T-helper 17 cell (primary cell): ENCODE data around the gene MAST1. TPM values are rescaled to one million over a fixed set of nuclear protein-coding genes. Genes with fewer than 3 reads are reported as not detected.
"Not testable (repeated sequence)": the region's sequence is repeated elsewhere in the genome, so short reads cannot be mapped to it uniquely, and the experiment has no call there.

ENCODE experiments used
- ATAC-seq: fragments of 150-1000 bp; cut with Tn5 transposase; 2 replicates; pipeline ENCODE4 v1.10.0; 2021; ENCODE audit warnings: mild to moderate bottlenecking, moderate library complexity
- DNase-seq, 3 donors: peaks; one replicate each; pipeline versions ENCODE4 v3.0.0 to v3.0.0-alpha.2; 2020 to 2021
- H3K9me3 ChIP-seq: one replicate; pipeline ENCODE4 v1.7.0; 2013; ENCODE audit warnings: low read length, mild to moderate bottlenecking; ENCODE audit not compliant: control insufficient read depth, poor library complexity, severe bottlenecking
- H3K27ac Mint-ChIP-seq: one replicate; pipeline ENCODE4 v1.8.0; 2022; ENCODE audit warnings: mild to moderate bottlenecking, moderate library complexity, mixed read lengths
- H3K27me3 Mint-ChIP-seq: one replicate; pipeline ENCODE4 v1.8.0; 2022; ENCODE audit warnings: mixed read lengths
- H3K36me3 Mint-ChIP-seq: one replicate; pipeline ENCODE4 v1.8.0; 2022; ENCODE audit warnings: low read depth, mixed read lengths
- H3K4me1 Mint-ChIP-seq: one replicate; pipeline ENCODE4 v1.8.0; 2022; ENCODE audit warnings: mild to moderate bottlenecking, mixed read lengths
- H3K4me3 Mint-ChIP-seq: one replicate; pipeline ENCODE4 v1.8.0; 2022; ENCODE audit warnings: mild to moderate bottlenecking, moderate library complexity, mixed read lengths
- total RNA-seq, 4 donors: library from RNA in 2 of 4; stranded (reverse) in 2 of 4; gene quantifications; one replicate each; pipeline ENCODE4 v1.2.3 and lab custom pipeline; 2022 to 2026

MAST1 gene
- total RNA-seq, 2 donors from 2014 or later = 1.5 to 4.1 TPM

DNA sequence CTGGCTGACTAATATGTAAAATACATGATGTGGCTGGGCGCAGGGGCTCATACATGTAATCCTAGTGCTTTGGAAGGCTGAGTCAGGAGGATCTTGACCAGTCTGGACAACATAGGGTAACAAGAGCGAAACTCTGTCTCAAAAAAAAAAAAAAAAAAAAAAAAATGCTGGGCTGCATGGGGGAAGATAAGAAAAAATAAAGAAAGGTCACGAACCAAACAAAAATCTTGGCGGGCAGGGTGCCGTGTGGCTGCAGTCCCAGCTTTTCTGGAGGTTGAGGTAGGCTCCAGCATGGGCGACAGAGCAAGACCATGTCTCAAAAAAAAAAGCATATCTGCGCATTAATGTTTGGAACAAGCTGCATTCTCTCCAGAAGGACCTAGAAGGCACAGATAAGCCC is 23.2 kb upstream of the MAST1 start:
- H3K9me3 ChIP-seq = no peaks in the 10 kb centered on the region
- Mint-ChIP-seq H3K27me3 (no peaks in the 10 kb centered on the region), H3K27ac (no peak overlapping the region), H3K4me1 (no peaks in the 10 kb centered on the region), H3K36me3 (no peaks in the 10 kb centered on the region), H3K4me3 (no peak overlapping the region)
- DNase-seq (no peak), ATAC-seq (no peak)

DNA sequence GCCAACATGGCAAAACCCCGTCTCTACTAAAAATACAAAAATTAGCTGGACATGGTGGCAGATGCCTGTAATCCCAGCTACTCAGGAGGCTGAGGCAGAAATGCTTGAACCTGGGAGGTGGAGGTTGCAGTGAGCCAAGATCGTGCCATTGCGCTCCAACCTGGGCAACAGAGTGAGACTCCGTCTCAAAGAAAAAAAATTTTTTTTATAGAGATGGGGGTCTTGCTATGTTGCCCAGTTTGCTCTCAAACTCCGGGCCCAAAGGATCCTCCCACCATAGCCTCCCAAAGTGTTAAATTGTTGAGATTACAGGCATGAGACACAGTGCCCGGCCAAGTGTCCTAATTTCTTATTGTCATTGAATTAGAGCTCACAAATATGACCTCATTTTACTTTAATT is 21.1 kb upstream of the MAST1 start:
- H3K9me3 ChIP-seq, H3K36me3 Mint-ChIP-seq, H3K27ac Mint-ChIP-seq, H3K4me1 Mint-ChIP-seq, H3K27me3 Mint-ChIP-seq, DNase-seq, ATAC-seq, H3K4me3 Mint-ChIP-seq: not testable (repeated sequence)

- ATAC-seq, H3K4me3 Mint-ChIP-seq, DNase-seq, H3K4me1 Mint-ChIP-seq, H3K27ac Mint-ChIP-seq, H3K9me3 ChIP-seq, H3K27me3 Mint-ChIP-seq, H3K36me3 Mint-ChIP-seq: not testable (repeated sequence)
Observed at GRCh38 chr19:12817810-12818209, 20.5 kb upstream of the MAST1 start.

- Mint-ChIP-seq H3K36me3 (peaks cover 3% of the 10 kb centered on the region), H3K27me3 (peaks cover 15% of the 10 kb centered on the region), H3K4me1 (peaks cover 6% of the 10 kb centered on the region), H3K4me3 (no peak overlapping the region), H3K27ac (no peak overlapping the region)
- H3K9me3 ChIP-seq = no peaks in the 10 kb centered on the region
- no peak for ATAC-seq
- no peak for DNase-seq
Observed at GRCh38 chr19:12821761-12822160, 16.6 kb upstream of the MAST1 start.

- peak overlapping the region; percentile 28 for H3K4me3 Mint-ChIP-seq
- DNase-seq = peak in 1 of 3 donors; percentile 18
- no peak overlapping the region for H3K27ac Mint-ChIP-seq
- ATAC-seq = peak; percentile 35
- H3K9me3 ChIP-seq = no peaks in the 10 kb centered on the region
- H3K27me3 Mint-ChIP-seq = peaks cover 50% of the 10 kb centered on the region
- H3K4me1 Mint-ChIP-seq = peaks cover 6% of the 10 kb centered on the region
- H3K36me3 Mint-ChIP-seq = peaks cover 5% of the 10 kb centered on the region
Observed at GRCh38 chr19:12825254-12826131, 12.8 kb upstream of the MAST1 start.

DNA sequence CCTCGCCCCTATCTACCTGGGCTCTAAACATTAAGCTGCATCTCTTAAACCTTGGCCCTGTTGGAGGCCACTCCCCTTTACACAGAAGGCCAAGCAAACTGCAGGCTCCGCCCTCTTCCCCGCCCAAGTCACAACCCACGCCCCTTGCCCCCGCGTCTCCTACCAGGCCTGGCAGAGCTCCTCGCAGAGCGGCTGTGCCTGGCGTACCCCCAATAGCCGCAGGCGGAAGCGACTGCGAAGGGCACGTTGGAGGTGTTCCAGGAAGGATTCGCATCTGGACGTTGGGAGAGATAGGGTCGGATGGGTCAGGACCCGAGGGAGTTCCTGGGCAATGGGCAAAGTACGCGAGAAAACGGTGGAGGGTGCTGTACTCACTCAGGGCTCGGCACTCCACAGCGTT is 9.8 kb upstream of the MAST1 start:
- peaks cover 70% of the 10 kb centered on the region for H3K27me3 Mint-ChIP-seq
- peaks cover 16% of the 10 kb centered on the region for H3K4me1 Mint-ChIP-seq
- no peaks in the 10 kb centered on the region for H3K9me3 ChIP-seq
- H3K4me3 Mint-ChIP-seq = no peak overlapping the region
- peaks cover 5% of the 10 kb centered on the region for H3K36me3 Mint-ChIP-seq
- H3K27ac Mint-ChIP-seq = no peak overlapping the region
- ATAC-seq (peak; percentile 46), DNase-seq (no peak)

- Mint-ChIP-seq H3K4me3 (peak overlapping the region; percentile 46), H3K27me3 (peaks cover 75% of the 10 kb centered on the region), H3K4me1 (peaks cover 24% of the 10 kb centered on the region), H3K27ac (no peak overlapping the region), H3K36me3 (no peaks in the 10 kb centered on the region)
- ATAC-seq = no peak
- H3K9me3 ChIP-seq = no peaks in the 10 kb centered on the region
- DNase-seq = no peak
Observed at GRCh38 chr19:12833418-12833737, 4.9 kb upstream of the MAST1 start.

DNA sequence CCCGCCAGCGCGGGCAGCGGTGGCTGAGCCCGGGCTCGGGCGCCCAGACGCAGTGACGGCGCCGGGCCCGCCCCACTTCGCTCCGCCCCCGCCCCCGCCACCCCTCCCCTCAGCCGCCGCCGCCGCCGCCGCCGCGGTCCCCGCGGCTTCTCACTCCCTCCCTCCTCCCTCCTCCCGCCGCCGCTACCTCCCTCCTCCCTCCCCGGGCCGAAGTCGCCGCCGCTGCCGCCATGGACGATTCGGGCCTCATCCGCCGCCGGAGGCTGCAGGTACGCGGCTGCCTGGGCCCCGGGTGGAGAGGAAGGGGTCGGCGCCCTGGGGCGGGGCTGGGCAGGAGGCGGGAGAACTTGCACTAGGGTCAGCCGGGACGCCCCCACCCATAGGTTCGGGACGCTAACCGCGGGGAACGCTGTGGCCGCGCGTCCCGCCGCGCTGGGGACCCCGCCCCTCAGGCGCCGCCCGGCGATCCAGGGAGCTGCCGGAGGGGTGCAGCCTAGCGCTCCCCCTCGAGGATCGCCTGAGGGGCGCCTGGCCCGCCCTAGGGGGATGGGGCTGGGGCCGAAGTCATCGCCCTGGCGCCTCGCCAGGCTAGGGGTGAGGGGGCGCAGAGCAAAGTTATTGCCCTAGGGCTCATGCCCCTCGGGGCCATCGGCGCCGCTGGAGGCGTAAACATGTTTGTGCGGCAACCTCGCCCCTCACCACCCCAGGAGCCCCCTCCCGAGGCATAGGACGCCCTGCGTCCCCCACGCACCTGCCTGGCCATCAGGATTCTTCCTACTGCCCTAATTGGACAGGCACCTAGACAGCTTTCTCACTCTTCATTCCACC is 4.4 kb upstream of the MAST1 start:
- Mint-ChIP-seq H3K4me1 (peaks cover 27% of the 10 kb centered on the region), H3K27me3 (peaks cover 70% of the 10 kb centered on the region), H3K27ac (no peak overlapping the region), H3K36me3 (no peaks in the 10 kb centered on the region), H3K4me3 (peak overlapping the region; percentile 84)
- DNase-seq (peak in 2 of 3 donors; percentile 29 to 44), ATAC-seq (peak; percentile 19)
- H3K9me3 ChIP-seq = no peaks in the 10 kb centered on the region

- Mint-ChIP-seq H3K27me3 (peaks cover 70% of the 10 kb centered on the region), H3K4me3 (peak within 1 kb of the TSS; percentile 84), H3K27ac (no peak within 1 kb of the TSS), H3K36me3 (peaks cover 5% of the 10 kb centered on the region), H3K4me1 (peaks cover 32% of the 10 kb centered on the region)
- no peak for DNase-seq
- H3K9me3 ChIP-seq = no peaks in the 10 kb centered on the region
- ATAC-seq = no peak
Observed at GRCh38 chr19:12834566-12834943, 3.8 kb upstream of the MAST1 start, which contains the start of gene RTBDN. Gene RTBDN (minus strand): TSS chr19:12834579. CDS start chr19:12829979, 4,600 bp downstream.

GRCh38 chr19:12834976-12835757 is 3.1 kb upstream of the MAST1 start:
- ATAC-seq (no peak), DNase-seq (no peak)
- peaks cover 32% of the 10 kb centered on the region for H3K4me1 Mint-ChIP-seq
- H3K9me3 ChIP-seq = no peaks in the 10 kb centered on the region
- peak overlapping the region; percentile 84 for H3K4me3 Mint-ChIP-seq
- H3K36me3 Mint-ChIP-seq = peaks cover 5% of the 10 kb centered on the region
- H3K27ac Mint-ChIP-seq = no peak overlapping the region
- peaks cover 70% of the 10 kb centered on the region for H3K27me3 Mint-ChIP-seq

GRCh38 chr19:12836529-12836863 is 1.8 kb upstream of the MAST1 start:
- Mint-ChIP-seq H3K27me3 (peaks cover 69% of the 10 kb centered on the region), H3K27ac (no peak overlapping the region), H3K4me3 (peak overlapping the region; percentile 39), H3K4me1 (peaks cover 36% of the 10 kb centered on the region), H3K36me3 (peaks cover 5% of the 10 kb centered on the region)
- ATAC-seq = no peak
- DNase-seq = no peak
- H3K9me3 ChIP-seq = no peaks in the 10 kb centered on the region

GRCh38 chr19:12837225-12837624 is 1.1 kb upstream of the MAST1 start:
- Mint-ChIP-seq H3K27me3 (peaks cover 69% of the 10 kb centered on the region), H3K4me1 (peaks cover 37% of the 10 kb centered on the region), H3K4me3 (peak overlapping the region; percentile 50), H3K36me3 (peaks cover 9% of the 10 kb centered on the region), H3K27ac (no peak overlapping the region)
- no peak for DNase-seq
- H3K9me3 ChIP-seq = no peaks in the 10 kb centered on the region
- no peak for ATAC-seq
